ENCODE measurements around the gene CAP1. TPM values are rescaled to one million over a fixed set of nuclear protein-coding genes. Genes with fewer than 3 reads are reported as not detected.
A peak's percentile ranks its signal among the peaks of the same experiment; 100 is the strongest.

CAP1 gene
- total and polyA plus RNA-seq, 9 of the 15 experiments (the other 6 are each of a cell fraction or from before 2014, with no cell fraction given) = 230 to 658 (median 281) TPM

DNA sequence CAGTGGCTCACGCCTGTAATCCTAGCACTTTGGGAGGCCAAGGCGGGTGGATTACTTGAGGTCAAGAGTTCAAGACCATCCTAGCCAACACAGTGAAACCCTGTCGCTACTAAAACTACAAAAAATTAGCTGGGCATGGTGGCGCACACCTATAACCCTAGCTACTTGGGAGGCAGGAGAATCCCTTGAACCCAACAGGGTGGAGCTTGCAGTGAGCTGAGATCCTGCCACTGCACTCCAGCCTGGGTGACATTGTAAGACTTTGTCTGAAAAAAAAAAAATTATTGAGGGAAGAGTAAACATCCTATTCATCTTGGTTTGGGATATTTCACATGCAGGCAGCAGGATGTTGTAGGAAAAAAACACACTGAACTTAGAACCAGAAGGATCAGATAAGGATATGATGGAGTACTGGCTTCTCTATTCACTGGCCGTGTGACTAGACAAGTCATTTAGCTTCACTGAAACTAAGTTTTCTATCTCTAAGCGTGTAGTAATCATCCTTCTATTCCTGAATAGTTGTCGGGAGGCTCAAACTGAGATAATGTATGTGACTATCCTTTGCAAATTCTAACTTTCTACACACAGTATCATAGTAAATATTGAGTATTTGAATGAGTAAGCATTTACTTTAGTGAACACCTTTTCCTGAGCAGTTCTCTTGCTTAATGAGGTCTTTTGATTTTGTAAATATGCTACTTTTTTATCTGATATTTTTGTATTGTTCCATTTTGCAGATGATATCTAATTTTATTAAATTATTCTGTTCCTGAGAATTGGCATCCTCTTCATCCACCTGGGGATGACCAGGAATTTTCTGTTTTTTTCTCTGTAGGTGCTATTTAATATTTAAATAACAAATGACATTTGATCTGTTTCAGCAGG lies 18.2 kb downstream of the CAP1 start (continued):
- no peak for TF ChIP-seq CHD1 (IDR thresholded peaks at IDR 0.05; ENCODE audit: low read length)
- TF ChIP-seq ZNF12 (CRISPR knock-in tag; IDR thresholded peaks at IDR 0.05) = no peak
- TF ChIP-seq, protein P1, sequence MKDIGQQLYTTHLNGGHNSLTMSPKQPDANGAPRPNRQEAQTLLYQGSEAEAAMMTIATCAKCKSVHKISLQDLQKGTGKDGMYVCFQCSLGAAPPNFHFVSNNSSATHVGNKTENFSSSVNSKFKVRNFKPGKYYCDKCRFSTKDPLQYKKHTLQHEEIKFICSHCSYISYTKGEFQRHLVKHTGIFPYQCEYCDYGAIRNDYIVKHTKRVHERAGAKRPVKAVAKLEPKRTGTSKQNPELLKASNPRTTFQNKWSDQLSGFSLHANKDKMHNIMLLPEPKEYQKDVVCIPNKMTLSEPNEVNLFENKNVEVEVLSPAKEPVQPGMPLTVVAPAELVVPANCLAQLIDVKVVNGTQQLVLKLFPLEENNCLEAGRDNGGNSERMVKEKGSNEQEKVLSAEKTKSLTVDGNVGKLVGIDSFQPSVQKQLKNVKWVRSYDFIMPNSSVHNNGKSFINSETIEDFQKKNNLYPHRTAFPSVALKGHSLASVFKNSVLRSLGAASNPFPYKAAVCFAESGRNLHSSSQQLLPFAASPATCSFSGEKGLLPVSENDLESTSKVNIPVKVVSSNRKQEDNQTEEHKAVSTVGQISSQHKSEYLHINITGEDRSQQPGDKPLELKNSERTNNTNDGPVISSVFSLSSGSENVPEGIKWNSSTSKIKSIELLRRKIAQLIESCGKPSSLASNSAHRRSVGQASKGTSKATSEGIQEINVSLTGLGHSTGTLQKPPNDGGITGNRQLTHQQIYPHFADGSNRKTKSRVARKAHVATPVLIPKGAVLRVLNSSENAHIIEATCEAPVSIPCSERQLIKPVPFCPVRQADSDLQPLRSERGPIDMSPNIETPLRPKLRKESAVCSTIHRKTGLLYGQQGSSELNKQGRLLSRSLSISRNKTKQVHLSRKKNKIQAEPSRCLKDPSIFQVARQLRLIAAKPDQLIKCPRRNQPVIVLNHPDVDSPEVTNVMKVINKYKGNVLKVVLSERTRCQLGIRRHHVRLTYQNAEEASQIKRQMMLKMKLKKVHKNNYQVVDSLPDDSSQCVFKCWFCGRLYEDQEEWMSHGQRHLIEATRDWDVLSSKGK (CRISPR knock-in tag; IDR thresholded peaks at IDR 0.05) = no peak
- TF ChIP-seq ZNF766 (CRISPR knock-in tag; conservative IDR thresholded peaks at IDR 0.05) = no peak
- no peak for TF ChIP-seq FUS (optimal IDR thresholded peaks at IDR 0.05; ENCODE audit: low read depth, low read length)
- TF ChIP-seq PHF21A (IDR thresholded peaks at IDR 0.05; ENCODE audit: borderline replicate concordance, low read depth) = no peak
- no peak for TF ChIP-seq KLF1 (tag; IDR thresholded peaks at IDR 0.05)
- TF ChIP-seq, protein P2, sequence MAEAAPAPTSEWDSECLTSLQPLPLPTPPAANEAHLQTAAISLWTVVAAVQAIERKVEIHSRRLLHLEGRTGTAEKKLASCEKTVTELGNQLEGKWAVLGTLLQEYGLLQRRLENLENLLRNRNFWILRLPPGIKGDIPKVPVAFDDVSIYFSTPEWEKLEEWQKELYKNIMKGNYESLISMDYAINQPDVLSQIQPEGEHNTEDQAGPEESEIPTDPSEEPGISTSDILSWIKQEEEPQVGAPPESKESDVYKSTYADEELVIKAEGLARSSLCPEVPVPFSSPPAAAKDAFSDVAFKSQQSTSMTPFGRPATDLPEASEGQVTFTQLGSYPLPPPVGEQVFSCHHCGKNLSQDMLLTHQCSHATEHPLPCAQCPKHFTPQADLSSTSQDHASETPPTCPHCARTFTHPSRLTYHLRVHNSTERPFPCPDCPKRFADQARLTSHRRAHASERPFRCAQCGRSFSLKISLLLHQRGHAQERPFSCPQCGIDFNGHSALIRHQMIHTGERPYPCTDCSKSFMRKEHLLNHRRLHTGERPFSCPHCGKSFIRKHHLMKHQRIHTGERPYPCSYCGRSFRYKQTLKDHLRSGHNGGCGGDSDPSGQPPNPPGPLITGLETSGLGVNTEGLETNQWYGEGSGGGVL (CRISPR knock-in tag; IDR thresholded peaks at IDR 0.05) = no peak
- no peak for TF ChIP-seq ZNF431 (CRISPR knock-in tag; IDR thresholded peaks at IDR 0.05)
- TF ChIP-seq, protein P3, sequence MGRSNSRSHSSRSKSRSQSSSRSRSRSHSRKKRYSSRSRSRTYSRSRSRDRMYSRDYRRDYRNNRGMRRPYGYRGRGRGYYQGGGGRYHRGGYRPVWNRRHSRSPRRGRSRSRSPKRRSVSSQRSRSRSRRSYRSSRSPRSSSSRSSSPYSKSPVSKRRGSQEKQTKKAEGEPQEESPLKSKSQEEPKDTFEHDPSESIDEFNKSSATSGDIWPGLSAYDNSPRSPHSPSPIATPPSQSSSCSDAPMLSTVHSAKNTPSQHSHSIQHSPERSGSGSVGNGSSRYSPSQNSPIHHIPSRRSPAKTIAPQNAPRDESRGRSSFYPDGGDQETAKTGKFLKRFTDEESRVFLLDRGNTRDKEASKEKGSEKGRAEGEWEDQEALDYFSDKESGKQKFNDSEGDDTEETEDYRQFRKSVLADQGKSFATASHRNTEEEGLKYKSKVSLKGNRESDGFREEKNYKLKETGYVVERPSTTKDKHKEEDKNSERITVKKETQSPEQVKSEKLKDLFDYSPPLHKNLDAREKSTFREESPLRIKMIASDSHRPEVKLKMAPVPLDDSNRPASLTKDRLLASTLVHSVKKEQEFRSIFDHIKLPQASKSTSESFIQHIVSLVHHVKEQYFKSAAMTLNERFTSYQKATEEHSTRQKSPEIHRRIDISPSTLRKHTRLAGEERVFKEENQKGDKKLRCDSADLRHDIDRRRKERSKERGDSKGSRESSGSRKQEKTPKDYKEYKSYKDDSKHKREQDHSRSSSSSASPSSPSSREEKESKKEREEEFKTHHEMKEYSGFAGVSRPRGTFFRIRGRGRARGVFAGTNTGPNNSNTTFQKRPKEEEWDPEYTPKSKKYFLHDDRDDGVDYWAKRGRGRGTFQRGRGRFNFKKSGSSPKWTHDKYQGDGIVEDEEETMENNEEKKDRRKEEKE (IDR thresholded peaks at IDR 0.05; ENCODE audit: borderline replicate concordance in 1 of 2, control insufficient read depth in 1 of 2, low read depth in 2 of 2, low read length in 1 of 2) = no peak
- no peak for TF ChIP-seq ZZZ3 (IDR thresholded peaks at IDR 0.05)
- TF ChIP-seq TFAP4 (CRISPR knock-in tag; IDR thresholded peaks at IDR 0.05; ENCODE audit: borderline replicate concordance) = no peak
- TF ChIP-seq PTTG1 (tag; IDR thresholded peaks at IDR 0.05; ENCODE audit: low read depth) = no peak
- no peak for TF ChIP-seq GTF2F1 (IDR thresholded peaks at IDR 0.05; ENCODE audit: low read depth, low read length)
- no peak for TF ChIP-seq ZNF764 (CRISPR knock-in tag; IDR thresholded peaks at IDR 0.05; ENCODE audit: low read depth)
- peak in 1 of 2 experiments; percentile 54; a peak in 1 of 4 replicates for TF ChIP-seq ETV6 (IDR thresholded peaks at IDR 0.05; ENCODE audit: borderline replicate concordance in 1 of 2, low read depth in 2 of 2, low read length in 1 of 2)
- TF ChIP-seq ETV6 (CRISPR knock-in tag; IDR thresholded peaks at IDR 0.05; ENCODE audit: borderline replicate concordance) = no peak
